Astrocyte (in vitro differentiated cells and primary cell): ENCODE data around the gene PACRGL. TPM values are rescaled to one million over a fixed set of nuclear protein-coding genes. Genes with fewer than 3 reads are reported as not detected.

Experiments used
- DNase-seq: peaks from one replicate; pipeline ENCODE4 v3.0.0-alpha.2; 2010; ENCODE audit warnings: low read depth
- FAIRE-seq: peaks from 2 replicates; lab custom pipeline; 2011; peaks lifted over from hg19 to GRCh38; lab: Jason Lieb, UNC
- H2AFZ ChIP-seq: 2 replicates; pipeline ENCODE4 v1.6.0; 2012; ENCODE audit warnings: low read depth, low read length, inconsistent platforms
- H3K27ac ChIP-seq: 2 replicates; pipeline ENCODE4 v1.5.1; 2011; ENCODE audit warnings: low read depth, low read length, inconsistent platforms
- H3K27me3 ChIP-seq: 2 replicates; pipeline ENCODE4 v1.6.0; 2011; ENCODE audit warnings: low read length, inconsistent platforms; ENCODE audit not compliant: insufficient read depth
- H3K36me3 ChIP-seq: 2 replicates; pipeline ENCODE4 v1.5.1; 2011; ENCODE audit warnings: low read length, inconsistent platforms; ENCODE audit not compliant: insufficient read depth
- H3K4me1 ChIP-seq: 2 replicates; pipeline ENCODE4 v1.5.1; 2011; ENCODE audit warnings: low read length, inconsistent platforms; ENCODE audit not compliant: insufficient read depth
- H3K4me2 ChIP-seq: 2 replicates; pipeline ENCODE4 v1.6.0; 2012; ENCODE audit warnings: low read length, inconsistent platforms
- H3K4me3 ChIP-seq: 2 replicates; pipeline ENCODE4 v1.5.1; 2011; ENCODE audit warnings: low read depth, mild to moderate bottlenecking, low read length, inconsistent platforms; ENCODE audit not compliant: insufficient read depth
- H3K79me2 ChIP-seq: 2 replicates; pipeline ENCODE4 v1.6.0; 2012; ENCODE audit warnings: mild to moderate bottlenecking, low read length, inconsistent platforms; ENCODE audit not compliant: insufficient read depth
- H3K9ac ChIP-seq: 2 replicates; pipeline ENCODE4 v1.6.0; 2012; ENCODE audit warnings: mild to moderate bottlenecking, low read length, inconsistent platforms
- H3K9me3 ChIP-seq: 2 replicates; pipeline ENCODE4 v1.5.1; 2012; ENCODE audit warnings: low read depth, mild to moderate bottlenecking, low read length, inconsistent platforms; ENCODE audit not compliant: insufficient read depth
- H4K20me1 ChIP-seq: 2 replicates; pipeline ENCODE4 v1.6.0; 2012; ENCODE audit warnings: low read length, inconsistent platforms; ENCODE audit not compliant: insufficient read depth
- H3K27ac Mint-ChIP-seq: one replicate; pipeline ENCODE4 v1.8.0; 2021; ENCODE audit warnings: mild to moderate bottlenecking, mixed read lengths; ENCODE audit not compliant: unreplicated experiment
- H3K27me3 Mint-ChIP-seq: one replicate; pipeline ENCODE4 v1.8.0; 2021; ENCODE audit warnings: low read depth, mixed read lengths; ENCODE audit not compliant: unreplicated experiment
- H3K36me3 Mint-ChIP-seq: one replicate; pipeline ENCODE4 v1.8.0; 2021; ENCODE audit warnings: low read depth, mixed read lengths; ENCODE audit not compliant: unreplicated experiment
- H3K4me1 Mint-ChIP-seq: one replicate; pipeline ENCODE4 v1.8.0; 2021; ENCODE audit warnings: low read depth, mixed read lengths; ENCODE audit not compliant: unreplicated experiment
- H3K4me3 Mint-ChIP-seq: one replicate; pipeline ENCODE4 v1.8.0; 2021; ENCODE audit warnings: mild to moderate bottlenecking, moderate library complexity, mixed read lengths; ENCODE audit not compliant: unreplicated experiment
- H3K9me3 Mint-ChIP-seq: one replicate; pipeline ENCODE4 v1.8.0; 2021; ENCODE audit warnings: mild to moderate bottlenecking, mixed read lengths; ENCODE audit not compliant: unreplicated experiment
- CTCF ChIP-seq: IDR thresholded peaks from 2 replicates; pipeline ENCODE4 v1.5.1; 2011; ENCODE audit warnings: low read depth, mild to moderate bottlenecking, inconsistent platforms, low read length, moderate library complexity; ENCODE audit not compliant: insufficient read depth
- EZH2 ChIP-seq: IDR thresholded peaks from 2 replicates; pipeline ENCODE4 v1.6.1; 2012; ENCODE audit warnings: mild to moderate bottlenecking, low read length, inconsistent platforms; ENCODE audit not compliant: insufficient read depth
- total RNA-seq: library from RNA; stranded (reverse); gene quantifications from 2 replicates; pipeline ENCODE4 v1.2.1, GENCODE V29; 2021

PACRGL gene
- total RNA-seq, 1 donor from 2014 or later, result 12.3 TPM

GRCh38 chr4:20723019-20723418 lies 22.8 kb downstream of the PACRGL start:
- no peak for FAIRE-seq

GRCh38 chr4:20723463-20723862 lies 23.2 kb downstream of the PACRGL start:
- H3K27ac ChIP-seq, result no peak overlapping the region
- Mint-ChIP-seq H3K4me3 (no peak overlapping the region), H3K27ac (no peak overlapping the region), H3K4me1 (no peaks in the 10 kb centered on the region), H3K27me3 (no peaks in the 10 kb centered on the region), H3K9me3 (peaks cover 18% of the 10 kb centered on the region), H3K36me3 (peaks cover 41% of the 10 kb centered on the region)
- H3K9ac ChIP-seq, result no peak overlapping the region
- TF ChIP-seq EZH2 (no peak), CTCF (no peak)
- H3K4me2 ChIP-seq, result no peak overlapping the region
- H3K4me1 ChIP-seq, result no peaks in the 10 kb centered on the region
- FAIRE-seq (no peak), DNase-seq (no peak)
- peaks cover 2% of the 10 kb centered on the region for H3K36me3 ChIP-seq
- no peaks in the 10 kb centered on the region for H3K27me3 ChIP-seq
- H4K20me1 ChIP-seq, result no peaks in the 10 kb centered on the region
- H3K4me3 ChIP-seq, result no peak overlapping the region
- H3K79me2 ChIP-seq, result no peaks in the 10 kb centered on the region
- H3K9me3 ChIP-seq, result peaks cover 4% of the 10 kb centered on the region
- no peak overlapping the region for H2AFZ ChIP-seq

More at GRCh38 chr4:20723019-20723418, 22.8 kb downstream of the PACRGL start:
- H3K27me3 Mint-ChIP-seq, result no peaks in the 10 kb centered on the region
- Histone ChIP-seq H3K79me2 (no peaks in the 10 kb centered on the region), H4K20me1 (no peaks in the 10 kb centered on the region), H3K4me1 (no peaks in the 10 kb centered on the region), H3K9ac (no peak overlapping the region), H3K27me3 (no peaks in the 10 kb centered on the region), H3K36me3 (peaks cover 2% of the 10 kb centered on the region), H3K4me3 (no peak overlapping the region), H3K27ac (no peak overlapping the region), H3K9me3 (peaks cover 4% of the 10 kb centered on the region), H3K4me2 (no peak overlapping the region), H2AFZ (no peak overlapping the region)
- no peaks in the 10 kb centered on the region for H3K4me1 Mint-ChIP-seq
- peaks cover 45% of the 10 kb centered on the region for H3K36me3 Mint-ChIP-seq
- H3K9me3 Mint-ChIP-seq, result peaks cover 18% of the 10 kb centered on the region
- TF ChIP-seq EZH2 (no peak), CTCF (no peak)
- DNase-seq, result no peak
- no peak overlapping the region for H3K27ac Mint-ChIP-seq
- no peak overlapping the region for H3K4me3 Mint-ChIP-seq

DNA sequence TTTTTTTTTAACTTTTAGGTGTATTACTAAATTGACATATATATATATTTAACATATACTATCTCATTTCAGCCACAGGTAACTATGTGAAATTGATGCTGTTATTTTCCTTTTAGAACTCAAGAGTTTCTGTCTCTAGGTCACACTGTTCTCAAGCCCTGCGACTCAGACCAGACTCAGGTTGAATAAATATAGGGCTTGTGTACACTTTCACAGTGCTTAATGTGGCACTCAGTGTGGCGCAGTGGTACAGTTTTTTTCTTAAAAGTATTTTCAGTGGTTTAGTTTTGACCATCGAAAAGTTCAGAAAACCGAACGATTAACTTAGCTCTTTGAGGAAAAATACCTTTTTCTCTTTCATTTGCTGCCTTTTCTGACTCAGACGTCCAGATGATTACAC lies 24.7 kb downstream of the PACRGL start:
- H3K4me1 ChIP-seq, result no peaks in the 10 kb centered on the region
- Mint-ChIP-seq H3K27me3 (no peaks in the 10 kb centered on the region), H3K36me3 (peaks cover 35% of the 10 kb centered on the region), H3K4me1 (no peaks in the 10 kb centered on the region), H3K9me3 (peaks cover 18% of the 10 kb centered on the region), H3K4me3 (no peak overlapping the region), H3K27ac (no peak overlapping the region)
- H2AFZ ChIP-seq, result no peak overlapping the region
- TF ChIP-seq CTCF (no peak), EZH2 (no peak)
- DNase-seq, result no peak
- H4K20me1 ChIP-seq, result no peaks in the 10 kb centered on the region
- no peak for FAIRE-seq
- no peak overlapping the region for H3K9ac ChIP-seq
- H3K4me3 ChIP-seq, result no peak overlapping the region
- H3K27me3 ChIP-seq, result no peaks in the 10 kb centered on the region
- H3K79me2 ChIP-seq, result no peaks in the 10 kb centered on the region
- H3K4me2 ChIP-seq, result no peak overlapping the region
- H3K9me3 ChIP-seq, result peaks cover 4% of the 10 kb centered on the region
- no peak overlapping the region for H3K27ac ChIP-seq
- H3K36me3 ChIP-seq, result peaks cover 2% of the 10 kb centered on the region
